GM12878 (cell line): ENCODE measurements around the gene CACNA2D3. TPM values are rescaled to one million over a fixed set of nuclear protein-coding genes. Genes with fewer than 3 reads are reported as not detected.

Source experiments
- ATAC-seq: fragments of 200-7000 bp; cut with Tn5 transposase; 3 replicates; pipeline ENCODE4 v1.9.1; 2020; ENCODE audit warnings: mild to moderate bottlenecking, moderate library complexity
- BruUV-seq: library from RNA; stranded (reverse); fragments of 400-500 nt; replicated peaks from 2 replicates; lab custom pipeline; 2021; lab: Mats Ljungman, UMichigan
- CTCF ChIA-PET: fragments of 300-600 bp; sonication (Branson Sonifier 250); formaldehyde crosslinking; extraction: SDS; loops from one replicate; lab custom pipeline; 2021; ENCODE audit warnings: inconsistent platforms; lab: Yijun Ruan, JAX
- POLR2A ChIA-PET: fragments of 350-600 bp; formaldehyde crosslinking; extraction: SDS; loops from one replicate; lab custom pipeline; 2021; ENCODE audit warnings: inconsistent platforms; lab: Charles Lee
- RAD21 ChIA-PET: fragments of 300-600 bp; sonication (Branson Sonifier 250); formaldehyde crosslinking; loops from one replicate; lab custom pipeline; 2023; ENCODE audit warnings: antibody characterized with exemption; ENCODE audit not compliant: unreplicated experiment; lab: Charles Lee
- SMC1A ChIA-PET: fragments of 300-600 bp; sonication (Branson Sonifier 250); formaldehyde crosslinking; loops from one replicate; lab custom pipeline; 2023; ENCODE audit not compliant: unreplicated experiment, uncharacterized antibody; lab: Charles Lee
- DNase-seq: peaks from one replicate; pipeline ENCODE4 v3.0.0-alpha.2; 2011; ENCODE audit warnings: low read depth, low spot score
- FAIRE-seq: peaks from 3 replicates; lab custom pipeline; 2011; peaks lifted over from hg19 to GRCh38; lab: Jason Lieb, UNC
- H2AFZ ChIP-seq: 2 replicates; pipeline ENCODE4 v1.6.0; 2011; ENCODE audit warnings: low read depth, low read length, control low read depth; ENCODE audit not compliant: control insufficient read depth
- H3K27ac ChIP-seq: 2 replicates; pipeline ENCODE4 v1.5.1; 2011; ENCODE audit warnings: control low read depth; ENCODE audit not compliant: control insufficient read depth, insufficient read depth
- H3K27me3 ChIP-seq, 2 experiments: replicated peaks in 1 of 2; 2 replicates each; pipeline versions ENCODE4 v1.6.0 to v1.6.1; 2011; ENCODE audit warnings: low read length in 1 of 2; ENCODE audit not compliant: control insufficient read depth in 2 of 2, insufficient read depth in 2 of 2
- H3K36me3 ChIP-seq, 2 experiments: 2 replicates each; pipeline ENCODE4 v1.5.1; 2011; ENCODE audit warnings: low read length in 1 of 2; ENCODE audit not compliant: control insufficient read depth in 2 of 2, insufficient read depth in 2 of 2
- H3K4me1 ChIP-seq: 2 replicates; pipeline ENCODE4 v1.6.1; 2011; ENCODE audit warnings: mild to moderate bottlenecking, low read length, moderate library complexity, mixed read lengths; ENCODE audit not compliant: control insufficient read depth, insufficient read depth
- H3K4me2 ChIP-seq: 2 replicates; pipeline ENCODE4 v1.6.0; 2011; ENCODE audit warnings: control low read depth; ENCODE audit not compliant: control insufficient read depth, insufficient read depth
- H3K4me3 ChIP-seq: fragments of 200-600 bp; sonication (generic); 2 replicates; pipeline ENCODE4 v1.5.1; 2016
- H3K79me2 ChIP-seq: 2 replicates; pipeline ENCODE4 v1.6.0; 2011; ENCODE audit warnings: low read length; ENCODE audit not compliant: control insufficient read depth, insufficient read depth
- H3K9ac ChIP-seq: 2 replicates; pipeline ENCODE4 v1.8.0; 2011; ENCODE audit warnings: low read length, control low read depth, mixed read lengths; ENCODE audit not compliant: control insufficient read depth, insufficient read depth
- H3K9me3 ChIP-seq: replicated peaks from 3 replicates; pipeline ENCODE4 v1.5.1; 2011; ENCODE audit warnings: mild to moderate bottlenecking, low read length; ENCODE audit not compliant: control insufficient read depth, insufficient read depth
- H4K20me1 ChIP-seq: 2 replicates; pipeline ENCODE4 v1.6.0; 2011; ENCODE audit not compliant: control insufficient read depth, insufficient read depth
- BACH1 ChIP-seq: fragments of 450-650 bp; IDR thresholded peaks from 2 replicates; pipeline ENCODE4 v1.6.1; 2017; ENCODE audit warnings: mild to moderate bottlenecking, borderline replicate concordance
- BHLHE40 ChIP-seq, 2 experiments: fragments of 450-650 bp in 1 of 2; IDR thresholded peaks; 2 replicates each; pipeline ENCODE4 v1.6.1; 2011 to 2017; ENCODE audit warnings: low read depth in 2 of 2, borderline replicate concordance in 1 of 2, improper control_type of control experiment in 1 of 2, low read length in 1 of 2, mild to moderate bottlenecking in 1 of 2
- ESRRA ChIP-seq: IDR thresholded peaks from 2 replicates; pipeline ENCODE4 v1.6.1; 2012; ENCODE audit warnings: mild to moderate bottlenecking, low read length, improper control_type of control experiment
- NR2C2 ChIP-seq: IDR thresholded peaks from 2 replicates; pipeline ENCODE4 v1.6.1; 2011; ENCODE audit warnings: borderline replicate concordance, low read depth; ENCODE audit not compliant: control insufficient read depth, insufficient read length
- NR2F1 ChIP-seq: fragments of 450-650 bp; conservative IDR thresholded peaks from 2 replicates; pipeline ENCODE4 v1.6.1; 2017; ENCODE audit warnings: mild to moderate bottlenecking
- NRF1 ChIP-seq: conservative IDR thresholded peaks from 2 replicates; pipeline ENCODE4 v1.6.1; 2011; ENCODE audit warnings: mild to moderate bottlenecking, low read depth, low read length, improper control_type of control experiment
- POU2F2 ChIP-seq: IDR thresholded peaks from 3 replicates; pipeline ENCODE4 v1.6.1; 2011; ENCODE audit warnings: low read depth, mild to moderate bottlenecking, low read length, borderline replicate concordance
- RAD21 ChIP-seq: IDR thresholded peaks from 2 replicates; pipeline ENCODE4 v1.6.1; 2011; ENCODE audit warnings: mild to moderate bottlenecking, low read depth, low read length, moderate library complexity; ENCODE audit not compliant: insufficient read depth
- RCOR1 ChIP-seq: conservative IDR thresholded peaks from 2 replicates; pipeline ENCODE4 v1.6.1; 2012; ENCODE audit warnings: low read depth, low read length, improper control_type of control experiment
- RUNX3 ChIP-seq: IDR thresholded peaks from 2 replicates; pipeline ENCODE4 v1.6.1; 2012; ENCODE audit warnings: low read length, inconsistent platforms
- ZZZ3 ChIP-seq: IDR thresholded peaks from 2 replicates; pipeline ENCODE4 v1.6.1; 2011; ENCODE audit warnings: low read depth; ENCODE audit not compliant: control insufficient read depth, insufficient read length
- WGBS: methylation state at CpG from one replicate; pipeline ENCODE4 v1.1.6; 2016; ENCODE audit warnings: low lambda C conversion rate; ENCODE audit not compliant: insufficient replicate concordance, insufficient coverage; ENCODE audit errors: missing lambda C conversion rate; 5-methylcytosine and 5-hydroxymethylcytosine counted together
- in situ Hi-C: fragments of 300-500 bp; cut with MboI; formaldehyde crosslinking; loops from 9 replicates; pipeline ENCODE4 v1.14.3; 2018; ENCODE audit warnings: mixed read lengths
- intact Hi-C: fragments of 100-400 bp; cut with micrococcal nuclease; formaldehyde crosslinking; loops from one replicate; pipeline ENCODE4 v1.14.2; 2022; ENCODE audit not compliant: unreplicated experiment
- polyA plus RNA-seq, 11 experiments: library from polyadenylated mRNA; depleted of rRNA in 4 of 11; unstranded in 6 of 11; stranded (reverse) in 5 of 11; fragments of >200 nt; fragmentation: Nextera tagmentation in 4 of 11; fragmentation: Illumina TruSeq in 1 of 11; extraction: Ambion mirVana in 4 of 11; extraction: Trizol in 1 of 11; gene quantifications; 1 replicate in 1 of 11; 2 replicates in 10 of 11; pipeline versions ENCODE4 v1.2.1 to v1.2.3, GENCODE V29; 2011 to 2016; ENCODE audit warnings: inconsistent platforms in 2 of 11, missing spikeins in 2 of 11, low read depth in 1 of 11
- total RNA-seq, 4 experiments: library from RNA; depleted of rRNA in 3 of 4; stranded (reverse); fragments of >200 nt in 3 of 4; fragmentation: Illumina TruSeq in 1 of 4; extraction: Trizol in 1 of 4; gene quantifications; 2 replicates each; pipeline versions ENCODE4 v1.2.1 to v1.2.3, GENCODE V29; 2013 to 2021
- TF ChIP-seq, protein P1 (sequence below): fragments of 450-650 bp; IDR thresholded peaks from 2 replicates; pipeline ENCODE4 v1.6.1; 2017; ENCODE audit warnings: low read depth, mild to moderate bottlenecking, moderate library complexity
- TF ChIP-seq, protein P2 (sequence below): IDR thresholded peaks from 2 replicates; pipeline ENCODE4 v1.6.1; 2012; ENCODE audit warnings: low read length, inconsistent platforms
- TF ChIP-seq, protein P3 (sequence below): IDR thresholded peaks from 2 replicates; pipeline ENCODE4 v1.6.1; 2012; ENCODE audit warnings: low read depth, low read length, improper control_type of control experiment
- TF ChIP-seq, protein P4 (sequence below): fragments of 450-650 bp; IDR thresholded peaks from 2 replicates; pipeline ENCODE4 v1.6.1; 2016; ENCODE audit warnings: mild to moderate bottlenecking
- TF ChIP-seq, protein P5 (sequence below), 3 experiments: IDR thresholded peaks in 2 of 3; conservative IDR thresholded peaks in 1 of 3; 2 replicates each; pipeline ENCODE4 v1.5.1; 2011; ENCODE audit warnings: low read depth in 3 of 3, low read length in 3 of 3, mild to moderate bottlenecking in 3 of 3, control low read depth in 2 of 3, moderate library complexity in 2 of 3, inconsistent platforms in 1 of 3, mixed read lengths in 1 of 3; ENCODE audit not compliant: control insufficient read depth in 2 of 3, insufficient read depth in 1 of 3; ENCODE audit errors: extremely low read depth in 1 of 3

CACNA2D3 gene
- total and polyA plus RNA-seq, 10 of the 15 experiments (the other 5 are each of a cell fraction or from before 2014, with no cell fraction given): not detected

DNA sequence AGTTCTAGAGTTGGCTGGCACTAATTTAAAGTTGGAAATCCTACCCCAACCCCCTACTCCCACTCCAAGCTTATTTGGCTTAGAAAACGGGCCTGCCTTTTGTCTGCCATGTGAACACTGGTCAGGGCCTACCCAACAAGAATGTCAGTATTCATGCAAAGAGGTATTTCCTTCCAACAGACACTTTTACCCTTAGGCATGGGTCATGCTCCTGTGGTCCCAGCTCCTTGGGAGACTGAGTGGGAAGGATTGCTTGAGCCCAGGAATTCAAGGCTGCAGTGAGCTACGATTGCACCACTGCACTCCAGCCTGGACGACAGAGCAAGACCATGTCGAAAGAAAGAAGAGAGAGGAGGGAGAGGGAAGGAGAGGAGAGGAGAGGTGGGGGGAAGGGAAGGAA is 943.0 kb downstream of the CACNA2D3 start:
- CTCF ChIA-PET: no interaction called here
- no peaks in the 10 kb centered on the region for H3K9me3 ChIP-seq
- H3K4me2 ChIP-seq: no peak overlapping the region
- H3K27ac ChIP-seq: no peak overlapping the region
- no peak for DNase-seq
- no peak for ATAC-seq
- POLR2A ChIA-PET: interaction anchor here (0.7 kb wide), 1 partner anchor 547 kb away, joined by 3 read pairs; no protein-coding TSS in a partner anchor
- H2AFZ ChIP-seq: no peak overlapping the region
- peaks cover 0 to 2% of the 10 kb centered on the region in 2 experiments; a peak in 1 of 4 replicates for H3K27me3 ChIP-seq
- in situ Hi-C loops: no loop called here
- RAD21 ChIA-PET: no interaction called here
- H3K9ac ChIP-seq: no peak overlapping the region
- SMC1A ChIA-PET: no interaction called here
- intact Hi-C loops: no loop called here
- H3K4me1 ChIP-seq: no peaks in the 10 kb centered on the region
- no peaks in the 10 kb centered on the region for H4K20me1 ChIP-seq
- 25% methylated on average over 4 of the region's 4 CpGs for WGBS
- no peaks in the 10 kb centered on the region for H3K79me2 ChIP-seq
- no TSS peak for BruUV-seq
- H3K36me3 ChIP-seq: no peaks in the 10 kb centered on the region
- FAIRE-seq: no peak
- no peak overlapping the region for H3K4me3 ChIP-seq
- TF ChIP-seq, protein P1, sequence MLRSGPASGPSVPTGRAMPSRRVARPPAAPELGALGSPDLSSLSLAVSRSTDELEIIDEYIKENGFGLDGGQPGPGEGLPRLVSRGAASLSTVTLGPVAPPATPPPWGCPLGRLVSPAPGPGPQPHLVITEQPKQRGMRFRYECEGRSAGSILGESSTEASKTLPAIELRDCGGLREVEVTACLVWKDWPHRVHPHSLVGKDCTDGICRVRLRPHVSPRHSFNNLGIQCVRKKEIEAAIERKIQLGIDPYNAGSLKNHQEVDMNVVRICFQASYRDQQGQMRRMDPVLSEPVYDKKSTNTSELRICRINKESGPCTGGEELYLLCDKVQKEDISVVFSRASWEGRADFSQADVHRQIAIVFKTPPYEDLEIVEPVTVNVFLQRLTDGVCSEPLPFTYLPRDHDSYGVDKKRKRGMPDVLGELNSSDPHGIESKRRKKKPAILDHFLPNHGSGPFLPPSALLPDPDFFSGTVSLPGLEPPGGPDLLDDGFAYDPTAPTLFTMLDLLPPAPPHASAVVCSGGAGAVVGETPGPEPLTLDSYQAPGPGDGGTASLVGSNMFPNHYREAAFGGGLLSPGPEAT: no peak
- no peak for TF ChIP-seq NRF1
- no peak for TF ChIP-seq RAD21
- no peak for TF ChIP-seq ZZZ3
- TF ChIP-seq BHLHE40 (IDR thresholded peaks at IDR 0.05; ENCODE audit: borderline replicate concordance in 1 of 2, low read depth in 2 of 2, low read length in 1 of 2): no peak
- no peak for TF ChIP-seq RUNX3
- TF ChIP-seq, protein P2, sequence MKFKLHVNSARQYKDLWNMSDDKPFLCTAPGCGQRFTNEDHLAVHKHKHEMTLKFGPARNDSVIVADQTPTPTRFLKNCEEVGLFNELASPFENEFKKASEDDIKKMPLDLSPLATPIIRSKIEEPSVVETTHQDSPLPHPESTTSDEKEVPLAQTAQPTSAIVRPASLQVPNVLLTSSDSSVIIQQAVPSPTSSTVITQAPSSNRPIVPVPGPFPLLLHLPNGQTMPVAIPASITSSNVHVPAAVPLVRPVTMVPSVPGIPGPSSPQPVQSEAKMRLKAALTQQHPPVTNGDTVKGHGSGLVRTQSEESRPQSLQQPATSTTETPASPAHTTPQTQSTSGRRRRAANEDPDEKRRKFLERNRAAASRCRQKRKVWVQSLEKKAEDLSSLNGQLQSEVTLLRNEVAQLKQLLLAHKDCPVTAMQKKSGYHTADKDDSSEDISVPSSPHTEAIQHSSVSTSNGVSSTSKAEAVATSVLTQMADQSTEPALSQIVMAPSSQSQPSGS: no peak
- TF ChIP-seq, protein P3, sequence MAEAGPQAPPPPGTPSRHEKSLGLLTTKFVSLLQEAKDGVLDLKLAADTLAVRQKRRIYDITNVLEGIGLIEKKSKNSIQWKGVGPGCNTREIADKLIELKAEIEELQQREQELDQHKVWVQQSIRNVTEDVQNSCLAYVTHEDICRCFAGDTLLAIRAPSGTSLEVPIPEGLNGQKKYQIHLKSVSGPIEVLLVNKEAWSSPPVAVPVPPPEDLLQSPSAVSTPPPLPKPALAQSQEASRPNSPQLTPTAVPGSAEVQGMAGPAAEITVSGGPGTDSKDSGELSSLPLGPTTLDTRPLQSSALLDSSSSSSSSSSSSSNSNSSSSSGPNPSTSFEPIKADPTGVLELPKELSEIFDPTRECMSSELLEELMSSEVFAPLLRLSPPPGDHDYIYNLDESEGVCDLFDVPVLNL: no peak
- TF ChIP-seq BACH1: no peak
- no peak for TF ChIP-seq NR2C2
- no peak for TF ChIP-seq RCOR1
- TF ChIP-seq, protein P4, sequence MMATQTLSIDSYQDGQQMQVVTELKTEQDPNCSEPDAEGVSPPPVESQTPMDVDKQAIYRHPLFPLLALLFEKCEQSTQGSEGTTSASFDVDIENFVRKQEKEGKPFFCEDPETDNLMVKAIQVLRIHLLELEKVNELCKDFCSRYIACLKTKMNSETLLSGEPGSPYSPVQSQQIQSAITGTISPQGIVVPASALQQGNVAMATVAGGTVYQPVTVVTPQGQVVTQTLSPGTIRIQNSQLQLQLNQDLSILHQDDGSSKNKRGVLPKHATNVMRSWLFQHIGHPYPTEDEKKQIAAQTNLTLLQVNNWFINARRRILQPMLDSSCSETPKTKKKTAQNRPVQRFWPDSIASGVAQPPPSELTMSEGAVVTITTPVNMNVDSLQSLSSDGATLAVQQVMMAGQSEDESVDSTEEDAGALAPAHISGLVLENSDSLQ: no peak
- TF ChIP-seq ESRRA: no peak
- TF ChIP-seq POU2F2: no peak
- TF ChIP-seq, protein P5, sequence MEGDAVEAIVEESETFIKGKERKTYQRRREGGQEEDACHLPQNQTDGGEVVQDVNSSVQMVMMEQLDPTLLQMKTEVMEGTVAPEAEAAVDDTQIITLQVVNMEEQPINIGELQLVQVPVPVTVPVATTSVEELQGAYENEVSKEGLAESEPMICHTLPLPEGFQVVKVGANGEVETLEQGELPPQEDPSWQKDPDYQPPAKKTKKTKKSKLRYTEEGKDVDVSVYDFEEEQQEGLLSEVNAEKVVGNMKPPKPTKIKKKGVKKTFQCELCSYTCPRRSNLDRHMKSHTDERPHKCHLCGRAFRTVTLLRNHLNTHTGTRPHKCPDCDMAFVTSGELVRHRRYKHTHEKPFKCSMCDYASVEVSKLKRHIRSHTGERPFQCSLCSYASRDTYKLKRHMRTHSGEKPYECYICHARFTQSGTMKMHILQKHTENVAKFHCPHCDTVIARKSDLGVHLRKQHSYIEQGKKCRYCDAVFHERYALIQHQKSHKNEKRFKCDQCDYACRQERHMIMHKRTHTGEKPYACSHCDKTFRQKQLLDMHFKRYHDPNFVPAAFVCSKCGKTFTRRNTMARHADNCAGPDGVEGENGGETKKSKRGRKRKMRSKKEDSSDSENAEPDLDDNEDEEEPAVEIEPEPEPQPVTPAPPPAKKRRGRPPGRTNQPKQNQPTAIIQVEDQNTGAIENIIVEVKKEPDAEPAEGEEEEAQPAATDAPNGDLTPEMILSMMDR (IDR thresholded peaks at IDR 0.05 in 2 of 3, conservative IDR thresholded peaks at IDR 0.05 in 1 of 3; ENCODE audit: control insufficient read depth in 2 of 3, extremely low read depth in 1 of 3, insufficient read depth in 1 of 3, low read depth in 3 of 3, low read length in 3 of 3): no peak
- no peak for TF ChIP-seq NR2F1
